ENCODE data around the gene RFX8.

GRCh38 chr2:101360232-101360631 lies 114.7 kb downstream of the RFX8 start:
- TF ChIP-seq, protein P1, sequence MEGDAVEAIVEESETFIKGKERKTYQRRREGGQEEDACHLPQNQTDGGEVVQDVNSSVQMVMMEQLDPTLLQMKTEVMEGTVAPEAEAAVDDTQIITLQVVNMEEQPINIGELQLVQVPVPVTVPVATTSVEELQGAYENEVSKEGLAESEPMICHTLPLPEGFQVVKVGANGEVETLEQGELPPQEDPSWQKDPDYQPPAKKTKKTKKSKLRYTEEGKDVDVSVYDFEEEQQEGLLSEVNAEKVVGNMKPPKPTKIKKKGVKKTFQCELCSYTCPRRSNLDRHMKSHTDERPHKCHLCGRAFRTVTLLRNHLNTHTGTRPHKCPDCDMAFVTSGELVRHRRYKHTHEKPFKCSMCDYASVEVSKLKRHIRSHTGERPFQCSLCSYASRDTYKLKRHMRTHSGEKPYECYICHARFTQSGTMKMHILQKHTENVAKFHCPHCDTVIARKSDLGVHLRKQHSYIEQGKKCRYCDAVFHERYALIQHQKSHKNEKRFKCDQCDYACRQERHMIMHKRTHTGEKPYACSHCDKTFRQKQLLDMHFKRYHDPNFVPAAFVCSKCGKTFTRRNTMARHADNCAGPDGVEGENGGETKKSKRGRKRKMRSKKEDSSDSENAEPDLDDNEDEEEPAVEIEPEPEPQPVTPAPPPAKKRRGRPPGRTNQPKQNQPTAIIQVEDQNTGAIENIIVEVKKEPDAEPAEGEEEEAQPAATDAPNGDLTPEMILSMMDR (conservative IDR thresholded peaks at IDR 0.05; ENCODE audit: low read length), result no peak
- no peak for TF ChIP-seq EZH2phosphoT487 (IDR thresholded peaks at IDR 0.05; ENCODE audit: borderline replicate concordance)
